Measurements from ENCODE around the gene RFX3. TPM values are rescaled to one million over a fixed set of nuclear protein-coding genes. Genes with fewer than 3 reads are reported as not detected.

The RFX3 gene
- total and polyA plus RNA-seq, 2 donors (not counting 3 experiments of a cell fraction or from before 2014, with no cell fraction given), result 4.8 to 10.5 TPM

DNA sequence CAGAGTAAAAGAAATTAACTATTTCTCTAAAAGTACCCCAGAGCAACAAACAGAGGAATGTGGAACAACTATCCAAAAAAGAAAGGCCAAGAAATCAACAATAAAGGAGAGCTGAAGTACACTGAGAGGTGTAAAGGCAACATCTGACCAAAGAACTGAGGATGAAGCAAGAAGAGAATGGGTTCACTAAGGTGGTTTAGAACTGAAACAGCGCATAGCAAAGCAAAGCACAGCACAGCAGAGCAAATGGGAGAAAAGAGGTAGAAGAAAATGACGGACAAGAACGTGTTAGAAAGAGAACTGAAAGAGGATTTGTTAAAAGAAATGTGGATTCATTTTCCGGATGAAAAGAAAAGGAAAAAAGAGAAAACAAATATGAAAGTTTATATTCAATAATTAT, 25.8 kb downstream of the RFX3 start:
- no peaks in the 10 kb centered on the region for H3K36me3 ChIP-seq (ENCODE audit: control insufficient read depth in 2 of 2, extremely low read depth in 1 of 2, insufficient read depth in 2 of 2, low read length in 2 of 2)
- H3K4me2 ChIP-seq (ENCODE audit: insufficient read depth, low read length), result no peak overlapping the region
- ChIA-PET CTCF (interaction anchor here (1.1 kb wide), 1 partner anchor 21 kb away, joined by 4 read pairs; no protein-coding TSS in a partner anchor), POLR2A (no interaction called here)
- FAIRE-seq, result no peak
- H2AFZ ChIP-seq (ENCODE audit: low read depth, low read length), result no peak overlapping the region
- H3K79me2 ChIP-seq (ENCODE audit: control insufficient read depth, insufficient read depth, low read length), result no peaks in the 10 kb centered on the region
- no peak overlapping the region for H3K4me3 ChIP-seq (replicated peaks in 1 of 3; ENCODE audit: insufficient read depth in 1 of 3, low read depth in 1 of 3, low read length in 3 of 3)
- intact Hi-C loops (cut with micrococcal nuclease) (no loop called here), dilution Hi-C loops (cut with MboI; ENCODE audit: extremely low pct_ligation_motif_present, low sequenced_read_pairs) (no loop called here)
- H3K4me1 ChIP-seq (ENCODE audit: control insufficient read depth, extremely low read depth, insufficient read depth, low read length), result peaks cover 22% of the 10 kb centered on the region
- H3K9me3 ChIP-seq (replicated peaks; ENCODE audit: control insufficient read depth, insufficient read depth, low read length), result no peaks in the 10 kb centered on the region
- no peak overlapping the region for H3K27ac ChIP-seq (ENCODE audit: insufficient read depth, low read depth, low read length)
- H3K9ac ChIP-seq (replicated peaks; ENCODE audit: extremely low read depth, insufficient read depth, low read length), result no peak overlapping the region
- no peaks in the 10 kb centered on the region for H4K20me1 ChIP-seq (replicated peaks; ENCODE audit: control insufficient read depth, extremely low read depth, insufficient read depth, low read length)
- DNase-seq (ENCODE audit: low read depth, low spot score), result no peak
- no TSS peak for BruUV-seq (replicated peaks)
- no peaks in the 10 kb centered on the region for H3K9me1 ChIP-seq (replicated peaks; ENCODE audit: control insufficient read depth, extremely low read depth, insufficient read depth, low read length)
- no peaks in the 10 kb centered on the region for H3K27me3 ChIP-seq (ENCODE audit: control insufficient read depth in 2 of 2, insufficient read depth in 2 of 2, low read length in 2 of 2)
- TF ChIP-seq EZH2 (IDR thresholded peaks at IDR 0.05; ENCODE audit: borderline replicate concordance, low read depth, low read length, severe bottlenecking) (no peak), MYC (IDR thresholded peaks at IDR 0.05; ENCODE audit: low read depth, low read length) (no peak), POLR2AphosphoS5 (IDR thresholded peaks at IDR 0.05; ENCODE audit: insufficient read depth, low read depth, low read length) (no peak), FOS (IDR thresholded peaks at IDR 0.05; ENCODE audit: borderline replicate concordance, insufficient read depth, low read length) (no peak)
- TF ChIP-seq, protein P1, sequence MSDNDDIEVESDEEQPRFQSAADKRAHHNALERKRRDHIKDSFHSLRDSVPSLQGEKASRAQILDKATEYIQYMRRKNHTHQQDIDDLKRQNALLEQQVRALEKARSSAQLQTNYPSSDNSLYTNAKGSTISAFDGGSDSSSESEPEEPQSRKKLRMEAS (IDR thresholded peaks at IDR 0.05; ENCODE audit: insufficient read depth, insufficient read length), result no peak

DNA sequence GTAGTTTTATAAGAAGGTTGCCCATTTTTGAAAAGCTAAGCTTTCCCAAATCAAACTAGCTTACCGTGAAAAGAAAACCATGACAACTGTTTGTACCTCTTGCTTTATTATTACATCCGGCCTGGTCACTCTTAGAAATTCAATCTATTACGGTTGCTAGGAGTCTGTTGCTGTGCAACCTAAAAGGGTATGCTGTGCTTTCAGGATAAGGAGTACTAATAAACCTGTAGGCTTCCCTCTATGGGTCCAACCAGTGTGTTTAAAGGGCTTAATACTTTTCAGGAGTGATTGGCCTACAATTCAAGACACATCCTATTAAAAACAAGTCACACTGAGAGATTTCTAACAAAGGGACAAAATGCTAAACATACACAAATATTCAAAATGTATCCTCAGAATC, 27.1 kb downstream of the RFX3 start:
- POLR2A ChIA-PET, result no interaction called here
- Histone ChIP-seq H4K20me1 (replicated peaks; ENCODE audit: control insufficient read depth, extremely low read depth, insufficient read depth, low read length) (no peaks in the 10 kb centered on the region), H3K36me3 (ENCODE audit: control insufficient read depth in 2 of 2, extremely low read depth in 1 of 2, insufficient read depth in 2 of 2, low read length in 2 of 2) (no peaks in the 10 kb centered on the region), H3K4me3 (replicated peaks in 1 of 3; ENCODE audit: insufficient read depth in 1 of 3, low read depth in 1 of 3, low read length in 3 of 3) (no peak overlapping the region), H3K9me1 (replicated peaks; ENCODE audit: control insufficient read depth, extremely low read depth, insufficient read depth, low read length) (no peaks in the 10 kb centered on the region), H3K9ac (replicated peaks; ENCODE audit: extremely low read depth, insufficient read depth, low read length) (no peak overlapping the region), H2AFZ (ENCODE audit: low read depth, low read length) (no peak overlapping the region), H3K27me3 (ENCODE audit: control insufficient read depth in 2 of 2, insufficient read depth in 2 of 2, low read length in 2 of 2) (no peaks in the 10 kb centered on the region), H3K4me2 (ENCODE audit: insufficient read depth, low read length) (no peak overlapping the region), H3K79me2 (ENCODE audit: control insufficient read depth, insufficient read depth, low read length) (no peaks in the 10 kb centered on the region), H3K9me3 (replicated peaks; ENCODE audit: control insufficient read depth, insufficient read depth, low read length) (no peaks in the 10 kb centered on the region), H3K27ac (ENCODE audit: insufficient read depth, low read depth, low read length) (no peak overlapping the region), H3K4me1 (ENCODE audit: control insufficient read depth, extremely low read depth, insufficient read depth, low read length) (peaks cover 22% of the 10 kb centered on the region)
- intact Hi-C loops (cut with micrococcal nuclease), result loop anchor here (1.0 kb wide), 1 partner anchor 23 kb away; no protein-coding TSS in a partner anchor
- BruUV-seq (replicated peaks), result no TSS peak
- CTCF ChIA-PET, result interaction anchor here (0.8 to 2.6 kb wide), 6 partner anchors 9 to 258 kb away, joined by 4 to 12 read pairs (median 6); no protein-coding TSS in a partner anchor
- DNase-seq (ENCODE audit: low read depth, low spot score), result no peak
- no peak for FAIRE-seq
- TF ChIP-seq, protein P1 (IDR thresholded peaks at IDR 0.05; ENCODE audit: insufficient read depth, insufficient read length), result no peak
- TF ChIP-seq GATA2 (IDR thresholded peaks at IDR 0.05; ENCODE audit: insufficient read depth, insufficient read length, low read depth, low read length) (no peak), POLR2A (IDR thresholded peaks at IDR 0.05; ENCODE audit: low read depth, low read length) (no peak), MYC (IDR thresholded peaks at IDR 0.05; ENCODE audit: low read depth, low read length) (no peak), POLR2AphosphoS5 (IDR thresholded peaks at IDR 0.05; ENCODE audit: insufficient read depth, low read depth, low read length) (no peak), FOS (IDR thresholded peaks at IDR 0.05; ENCODE audit: borderline replicate concordance, insufficient read depth, low read length) (no peak), JUN (IDR thresholded peaks at IDR 0.05; ENCODE audit: borderline replicate concordance, insufficient read depth, insufficient read length, low read depth) (no peak), EZH2 (IDR thresholded peaks at IDR 0.05; ENCODE audit: borderline replicate concordance, low read depth, low read length, severe bottlenecking) (no peak)
- TF ChIP-seq, protein P2, sequence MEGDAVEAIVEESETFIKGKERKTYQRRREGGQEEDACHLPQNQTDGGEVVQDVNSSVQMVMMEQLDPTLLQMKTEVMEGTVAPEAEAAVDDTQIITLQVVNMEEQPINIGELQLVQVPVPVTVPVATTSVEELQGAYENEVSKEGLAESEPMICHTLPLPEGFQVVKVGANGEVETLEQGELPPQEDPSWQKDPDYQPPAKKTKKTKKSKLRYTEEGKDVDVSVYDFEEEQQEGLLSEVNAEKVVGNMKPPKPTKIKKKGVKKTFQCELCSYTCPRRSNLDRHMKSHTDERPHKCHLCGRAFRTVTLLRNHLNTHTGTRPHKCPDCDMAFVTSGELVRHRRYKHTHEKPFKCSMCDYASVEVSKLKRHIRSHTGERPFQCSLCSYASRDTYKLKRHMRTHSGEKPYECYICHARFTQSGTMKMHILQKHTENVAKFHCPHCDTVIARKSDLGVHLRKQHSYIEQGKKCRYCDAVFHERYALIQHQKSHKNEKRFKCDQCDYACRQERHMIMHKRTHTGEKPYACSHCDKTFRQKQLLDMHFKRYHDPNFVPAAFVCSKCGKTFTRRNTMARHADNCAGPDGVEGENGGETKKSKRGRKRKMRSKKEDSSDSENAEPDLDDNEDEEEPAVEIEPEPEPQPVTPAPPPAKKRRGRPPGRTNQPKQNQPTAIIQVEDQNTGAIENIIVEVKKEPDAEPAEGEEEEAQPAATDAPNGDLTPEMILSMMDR (IDR thresholded peaks at IDR 0.05; ENCODE audit: extremely low read depth in 1 of 2, insufficient read depth in 1 of 2, low read depth in 1 of 2, low read length in 2 of 2), result no peak
- dilution Hi-C loops (cut with MboI; ENCODE audit: extremely low pct_ligation_motif_present, low sequenced_read_pairs), result no loop called here
